DND-41 (cell line): ENCODE measurements around the gene PAK5.

Experiments used
- EZH2 ChIP-seq: IDR thresholded peaks from 3 replicates; pipeline ENCODE4 v1.6.1; 2012; ENCODE audit warnings: borderline replicate concordance, low read depth, mild to moderate bottlenecking, moderate library complexity, low read length, inconsistent platforms; ENCODE audit not compliant: severe bottlenecking
- TF ChIP-seq, protein P1 (sequence below): IDR thresholded peaks from 2 replicates; pipeline ENCODE4 v1.5.1; 2012; ENCODE audit warnings: borderline replicate concordance, low read length, moderate library complexity, mild to moderate bottlenecking; ENCODE audit not compliant: poor library complexity, severe bottlenecking; ENCODE audit errors: extremely low read depth

DNA sequence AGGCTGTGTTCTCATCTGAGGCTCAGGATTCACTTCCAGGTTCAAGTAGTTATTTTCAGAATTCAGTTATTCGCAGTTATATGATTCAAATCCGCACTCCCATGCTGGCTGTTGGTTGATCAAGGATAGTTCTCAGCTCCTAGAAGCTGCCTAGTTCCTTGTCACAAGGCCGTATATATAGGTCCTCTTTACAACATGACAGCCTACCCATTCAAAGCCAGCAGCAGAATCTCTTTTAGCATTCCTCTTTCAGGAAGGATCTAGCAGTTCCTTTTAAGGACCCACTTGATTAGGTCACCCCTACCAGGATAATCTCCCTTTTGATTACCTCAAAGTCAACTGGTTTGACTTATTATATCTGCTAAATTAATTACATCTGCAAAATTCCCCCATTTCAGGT, 348.2 kb downstream of the PAK5 start:
- TF ChIP-seq, protein P1, sequence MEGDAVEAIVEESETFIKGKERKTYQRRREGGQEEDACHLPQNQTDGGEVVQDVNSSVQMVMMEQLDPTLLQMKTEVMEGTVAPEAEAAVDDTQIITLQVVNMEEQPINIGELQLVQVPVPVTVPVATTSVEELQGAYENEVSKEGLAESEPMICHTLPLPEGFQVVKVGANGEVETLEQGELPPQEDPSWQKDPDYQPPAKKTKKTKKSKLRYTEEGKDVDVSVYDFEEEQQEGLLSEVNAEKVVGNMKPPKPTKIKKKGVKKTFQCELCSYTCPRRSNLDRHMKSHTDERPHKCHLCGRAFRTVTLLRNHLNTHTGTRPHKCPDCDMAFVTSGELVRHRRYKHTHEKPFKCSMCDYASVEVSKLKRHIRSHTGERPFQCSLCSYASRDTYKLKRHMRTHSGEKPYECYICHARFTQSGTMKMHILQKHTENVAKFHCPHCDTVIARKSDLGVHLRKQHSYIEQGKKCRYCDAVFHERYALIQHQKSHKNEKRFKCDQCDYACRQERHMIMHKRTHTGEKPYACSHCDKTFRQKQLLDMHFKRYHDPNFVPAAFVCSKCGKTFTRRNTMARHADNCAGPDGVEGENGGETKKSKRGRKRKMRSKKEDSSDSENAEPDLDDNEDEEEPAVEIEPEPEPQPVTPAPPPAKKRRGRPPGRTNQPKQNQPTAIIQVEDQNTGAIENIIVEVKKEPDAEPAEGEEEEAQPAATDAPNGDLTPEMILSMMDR = no peak
- TF ChIP-seq EZH2 = no peak
